ENCODE data around the gene UBE2E2. TPM values are rescaled to one million over a fixed set of nuclear protein-coding genes. Genes with fewer than 3 reads are reported as not detected.

UBE2E2 gene
- total RNA-seq, 1 experiment from 2014 or later = 45.0 TPM

GRCh38 chr3:23455084-23455483, 252.0 kb downstream of the UBE2E2 start:
- no peak overlapping the region for H3K4me3 ChIP-seq
- no peaks in the 10 kb centered on the region for H3K27me3 ChIP-seq (replicated peaks)
- DNase-seq (ENCODE audit: low read depth in 1 of 2, low spot score in 2 of 2) = no peak
- no peak overlapping the region for H3K27ac ChIP-seq
- H3K36me3 ChIP-seq = no peaks in the 10 kb centered on the region
- no peaks in the 10 kb centered on the region for H3K9me3 ChIP-seq (replicated peaks)
- H3K4me1 ChIP-seq (replicated peaks) = peaks cover 5% of the 10 kb centered on the region; the same call in 1 of the 2 replicates

GRCh38 chr3:23455775-23456174, 252.6 kb downstream of the UBE2E2 start:
- Histone ChIP-seq H3K36me3 (no peaks in the 10 kb centered on the region), H3K27ac (no peak overlapping the region)

GRCh38 chr3:23457697-23458096, 254.6 kb downstream of the UBE2E2 start:
- DNase-seq (ENCODE audit: low read depth in 1 of 2, low spot score in 2 of 2) = no peak
- Histone ChIP-seq H3K27me3 (replicated peaks) (no peaks in the 10 kb centered on the region), H3K4me1 (replicated peaks) (peaks cover 5% of the 10 kb centered on the region; the same call in 1 of the 2 replicates), H3K27ac (no peak overlapping the region), H3K36me3 (no peaks in the 10 kb centered on the region), H3K4me3 (no peak overlapping the region), H3K9me3 (replicated peaks) (no peaks in the 10 kb centered on the region)

More at GRCh38 chr3:23455775-23456174, 252.6 kb downstream of the UBE2E2 start:
- DNase-seq (ENCODE audit: low read depth in 1 of 2, low spot score in 2 of 2) = no peak
- Histone ChIP-seq H3K4me1 (replicated peaks) (peaks cover 5% of the 10 kb centered on the region; the same call in 1 of the 2 replicates), H3K9me3 (replicated peaks) (no peaks in the 10 kb centered on the region), H3K27me3 (replicated peaks) (no peaks in the 10 kb centered on the region), H3K4me3 (no peak overlapping the region)

GRCh38 chr3:23459465-23459864, 256.3 kb downstream of the UBE2E2 start:
- DNase-seq (ENCODE audit: low read depth in 1 of 2, low spot score in 2 of 2) = no peak
- Histone ChIP-seq H3K27ac (no peak overlapping the region), H3K4me1 (replicated peaks) (peaks cover 5% of the 10 kb centered on the region; the same call in 1 of the 2 replicates), H3K36me3 (no peaks in the 10 kb centered on the region), H3K4me3 (no peak overlapping the region), H3K27me3 (replicated peaks) (no peaks in the 10 kb centered on the region), H3K9me3 (replicated peaks) (no peaks in the 10 kb centered on the region)

GRCh38 chr3:23459889-23460546, 256.9 kb downstream of the UBE2E2 start:
- no peak for DNase-seq (ENCODE audit: low read depth in 1 of 2, low spot score in 2 of 2)
- no peaks in the 10 kb centered on the region for H3K9me3 ChIP-seq (replicated peaks)
- no peaks in the 10 kb centered on the region for H3K27me3 ChIP-seq (replicated peaks)
- peaks cover 3% of the 10 kb centered on the region; the same call in 1 of the 2 replicates for H3K4me1 ChIP-seq (replicated peaks)
- H3K4me3 ChIP-seq = no peak overlapping the region
- H3K27ac ChIP-seq = no peak overlapping the region
- no peaks in the 10 kb centered on the region for H3K36me3 ChIP-seq

- H3K27ac ChIP-seq = no peak overlapping the region
- H3K4me1 ChIP-seq (replicated peaks) = no peaks in the 10 kb centered on the region
- no peaks in the 10 kb centered on the region for H3K9me3 ChIP-seq (replicated peaks)
- H3K4me3 ChIP-seq = no peak overlapping the region
- DNase-seq (ENCODE audit: low read depth in 1 of 2, low spot score in 2 of 2) = no peak
- H3K27me3 ChIP-seq (replicated peaks) = no peaks in the 10 kb centered on the region
- H3K36me3 ChIP-seq = no peaks in the 10 kb centered on the region
Measured at GRCh38 chr3:23461069-23461468, 257.9 kb downstream of the UBE2E2 start.

GRCh38 chr3:23463791-23464190, 260.7 kb downstream of the UBE2E2 start:
- Histone ChIP-seq H3K4me3 (no peak overlapping the region), H3K9me3 (replicated peaks) (no peaks in the 10 kb centered on the region), H3K36me3 (no peaks in the 10 kb centered on the region), H3K4me1 (replicated peaks) (no peaks in the 10 kb centered on the region), H3K27ac (no peak overlapping the region), H3K27me3 (replicated peaks) (no peaks in the 10 kb centered on the region)
- no peak for DNase-seq (ENCODE audit: low read depth in 1 of 2, low spot score in 2 of 2)

GRCh38 chr3:23465569-23465968, 262.4 kb downstream of the UBE2E2 start:
- no peak overlapping the region for H3K4me3 ChIP-seq
- no peaks in the 10 kb centered on the region for H3K9me3 ChIP-seq (replicated peaks)
- no peak overlapping the region for H3K27ac ChIP-seq
- no peaks in the 10 kb centered on the region for H3K36me3 ChIP-seq
- DNase-seq (ENCODE audit: low read depth in 1 of 2, low spot score in 2 of 2) = no peak
- H3K4me1 ChIP-seq (replicated peaks) = no peaks in the 10 kb centered on the region
- no peaks in the 10 kb centered on the region for H3K27me3 ChIP-seq (replicated peaks)

- H3K27ac ChIP-seq = no peak overlapping the region
- no peaks in the 10 kb centered on the region for H3K9me3 ChIP-seq (replicated peaks)
- H3K4me1 ChIP-seq (replicated peaks) = no peaks in the 10 kb centered on the region
- H3K4me3 ChIP-seq = no peak overlapping the region
- no peak for DNase-seq (ENCODE audit: low read depth in 1 of 2, low spot score in 2 of 2)
- H3K27me3 ChIP-seq (replicated peaks) = no peaks in the 10 kb centered on the region
- no peaks in the 10 kb centered on the region for H3K36me3 ChIP-seq
Measured at GRCh38 chr3:23468203-23468602, 265.1 kb downstream of the UBE2E2 start.

- no peak overlapping the region for H3K4me3 ChIP-seq
- H3K36me3 ChIP-seq = no peaks in the 10 kb centered on the region
- DNase-seq (ENCODE audit: low read depth in 1 of 2, low spot score in 2 of 2) = peak in 1 of 2 experiments; percentile 3
- H3K27me3 ChIP-seq (replicated peaks) = no peaks in the 10 kb centered on the region
- no peak overlapping the region for H3K27ac ChIP-seq
- no peaks in the 10 kb centered on the region for H3K9me3 ChIP-seq (replicated peaks)
- 0 out of 2 replicates have a peak, but pooled peaks cover 3% of the 10 kb centered on the region for H3K4me1 ChIP-seq (replicated peaks)
Measured at GRCh38 chr3:23474580-23475357, 271.6 kb downstream of the UBE2E2 start.

GRCh38 chr3:23475446-23475845, 272.3 kb downstream of the UBE2E2 start:
- Histone ChIP-seq H3K4me1 (replicated peaks) (0 out of 2 replicates have a peak, but pooled peaks cover 3% of the 10 kb centered on the region), H3K36me3 (no peaks in the 10 kb centered on the region), H3K4me3 (no peak overlapping the region), H3K9me3 (replicated peaks) (no peaks in the 10 kb centered on the region), H3K27me3 (replicated peaks) (no peaks in the 10 kb centered on the region), H3K27ac (no peak overlapping the region)
- no peak for DNase-seq (ENCODE audit: low read depth in 1 of 2, low spot score in 2 of 2)

- H3K36me3 ChIP-seq = no peaks in the 10 kb centered on the region
- no peaks in the 10 kb centered on the region for H3K27me3 ChIP-seq (replicated peaks)
- no peak overlapping the region for H3K4me3 ChIP-seq
- no peak for DNase-seq (ENCODE audit: low read depth in 1 of 2, low spot score in 2 of 2)
- no peaks in the 10 kb centered on the region for H3K9me3 ChIP-seq (replicated peaks)
- H3K4me1 ChIP-seq (replicated peaks) = 0 out of 2 replicates have a peak, but pooled peaks cover 3% of the 10 kb centered on the region
- no peak overlapping the region for H3K27ac ChIP-seq
Measured at GRCh38 chr3:23479026-23479425, 275.9 kb downstream of the UBE2E2 start.

GRCh38 chr3:23479615-23480328, 276.6 kb downstream of the UBE2E2 start:
- DNase-seq (ENCODE audit: low read depth in 1 of 2, low spot score in 2 of 2) = no peak
- H3K36me3 ChIP-seq = no peaks in the 10 kb centered on the region
- no peak overlapping the region for H3K27ac ChIP-seq
- H3K9me3 ChIP-seq (replicated peaks) = no peaks in the 10 kb centered on the region
- H3K4me3 ChIP-seq = no peak overlapping the region
- H3K4me1 ChIP-seq (replicated peaks) = 0 out of 2 replicates have a peak, but pooled peaks cover 3% of the 10 kb centered on the region
- H3K27me3 ChIP-seq (replicated peaks) = no peaks in the 10 kb centered on the region

- H3K27me3 ChIP-seq (replicated peaks) = no peaks in the 10 kb centered on the region
- no peaks in the 10 kb centered on the region for H3K4me1 ChIP-seq (replicated peaks)
- no peak for DNase-seq (ENCODE audit: low read depth in 1 of 2, low spot score in 2 of 2)
- H3K9me3 ChIP-seq (replicated peaks) = no peaks in the 10 kb centered on the region
- no peaks in the 10 kb centered on the region for H3K36me3 ChIP-seq
- H3K27ac ChIP-seq = no peak overlapping the region
- no peak overlapping the region for H3K4me3 ChIP-seq
Measured at GRCh38 chr3:23480329-23480714, 277.2 kb downstream of the UBE2E2 start.
